GM19025 (cell line): ENCODE data around the gene ZFP36.
"Not testable (repeated sequence)": the region's sequence is repeated elsewhere in the genome, so short reads cannot be mapped to it uniquely, and the experiment has no call there.

Source experiments
- ATAC-seq: cut with Tn5 transposase; IDR thresholded peaks from one replicate; pipeline ENCODE4 v1.9.1; 2021; ENCODE audit warnings: mild to moderate bottlenecking, low read depth, moderate library complexity; ENCODE audit not compliant: unreplicated experiment

The ZFP36 gene

GRCh38 chr19:39435499-39436349 lies 29.1 kb downstream of the ZFP36 start, which contains the start of gene RPS16:
Gene RPS16 (minus strand): TSS chr19:39435949. CDS start chr19:39435895, 54 bp downstream.
- peak; percentile 70 for ATAC-seq

GRCh38 chr19:39436350-39436716 lies 29.7 kb downstream of the ZFP36 start:
- no peak for ATAC-seq

- no peak for ATAC-seq
These were observed 31.8 kb downstream of the ZFP36 start for GRCh38 chr19:39438270-39438934.

GRCh38 chr19:39444598-39445195 lies 38.0 kb downstream of the ZFP36 start:
- no peak for ATAC-seq

GRCh38 chr19:39445196-39446111 lies 38.8 kb downstream of the ZFP36 start, which contains the start of gene SUPT5H:
Gene SUPT5H (plus strand): TSS chr19:39445582. CDS start chr19:39445891, 309 bp downstream.
- ATAC-seq, result peak; percentile 81

- ATAC-seq, result no peak
These were observed 39.9 kb downstream of the ZFP36 start for GRCh38 chr19:39446365-39447084.

GRCh38 chr19:39448271-39448670 lies 41.6 kb downstream of the ZFP36 start:
- no peak for ATAC-seq

GRCh38 chr19:39449116-39449797 lies 42.6 kb downstream of the ZFP36 start:
- no peak for ATAC-seq

- ATAC-seq, result not testable (repeated sequence)
These were observed 44.6 kb downstream of the ZFP36 start for GRCh38 chr19:39451257-39451656.
